CD4-positive, alpha-beta T cell treated with Interleukin-15 for 4 hours (primary cell): Measurements from ENCODE around the gene DHFR.
"Not testable (repeated sequence)": the region's sequence is repeated elsewhere in the genome, so short reads cannot be mapped to it uniquely, and the experiment has no call there.

Experiments
- DNase-seq: peaks from one replicate; pipeline ENCODE4 v3.0.0-alpha.2; 2020; ENCODE audit warnings: low spot score

The DHFR gene

GRCh38 chr5:80594810-80595209, 60.0 kb downstream of the DHFR start:
- DNase-seq: no peak

- DNase-seq: no peak
Observed at GRCh38 chr5:80592761-80593160, 62.0 kb downstream of the DHFR start.

- no peak for DNase-seq
Observed at GRCh38 chr5:80592105-80592504, 62.7 kb downstream of the DHFR start.

- DNase-seq: no peak
Observed at GRCh38 chr5:80591352-80591751, 63.4 kb downstream of the DHFR start.

- no peak for DNase-seq
Observed at GRCh38 chr5:80590766-80591165, 64.0 kb downstream of the DHFR start.

GRCh38 chr5:80588858-80589540, 65.8 kb downstream of the DHFR start:
- DNase-seq: no peak

- DNase-seq: no peak
Observed at GRCh38 chr5:80584770-80585169, 70.0 kb downstream of the DHFR start.

GRCh38 chr5:80580291-80580690, 74.5 kb downstream of the DHFR start:
- DNase-seq: not testable (repeated sequence)

- DNase-seq: no peak
Observed at GRCh38 chr5:80579050-80579449, 75.7 kb downstream of the DHFR start.

GRCh38 chr5:80577707-80578106, 77.1 kb downstream of the DHFR start:
- DNase-seq: no peak

GRCh38 chr5:80576383-80576782, 78.4 kb downstream of the DHFR start:
- no peak for DNase-seq
